HL-60 (cell line): ENCODE measurements around the gene DNAAF5.

Experiments
- DNase-seq, 2 experiments: peaks; one replicate each; pipeline ENCODE4 v3.0.0-alpha.2; 2010 to 2020; ENCODE audit warnings: low read depth in 1 of 2, low spot score in 1 of 2
- H3K27ac ChIP-seq: fragments of 250-450 bp; sonication (Bioruptor Pico); replicated peaks from 2 replicates; pipeline ENCODE4 v1.5.1; 2020; ENCODE audit warnings: mild to moderate bottlenecking, moderate library complexity
- H3K27me3 ChIP-seq: fragments of 250-450 bp; sonication (Bioruptor Pico); 2 replicates; pipeline ENCODE4 v1.5.1; 2021; ENCODE audit warnings: mild to moderate bottlenecking, moderate library complexity; ENCODE audit not compliant: insufficient read depth, poor library complexity, severe bottlenecking
- H3K4me3 ChIP-seq: replicated peaks from 2 replicates; pipeline ENCODE4 v1.5.1; 2011; ENCODE audit warnings: mild to moderate bottlenecking, control low read depth, low read length; ENCODE audit not compliant: insufficient read depth
- CTCF ChIP-seq: IDR thresholded peaks from one replicate; pipeline ENCODE4 v1.5.1; 2011; ENCODE audit warnings: low read length, control low read depth, inconsistent platforms; ENCODE audit not compliant: insufficient read depth
- GABPA ChIP-seq: IDR thresholded peaks from 2 replicates; pipeline ENCODE4 v1.6.1; 2012; ENCODE audit warnings: low read depth
- POLR2AphosphoS5 ChIP-seq: IDR thresholded peaks from 2 replicates; pipeline ENCODE4 v1.6.1; 2012; ENCODE audit warnings: low read depth
- REST ChIP-seq: IDR thresholded peaks from 2 replicates; pipeline ENCODE4 v1.6.1; 2012; ENCODE audit warnings: low read depth; ENCODE audit not compliant: insufficient replicate concordance
- SPI1 ChIP-seq: IDR thresholded peaks from 2 replicates; pipeline ENCODE4 v1.6.1; 2012; ENCODE audit warnings: low read depth, mild to moderate bottlenecking, borderline replicate concordance

Gene DNAAF5

GRCh38 chr7:681551-682307 lies 44.8 kb upstream of the DNAAF5 start:
- Histone ChIP-seq H3K27ac (no peak overlapping the region), H3K4me3 (no peak overlapping the region), H3K27me3 (no peaks in the 10 kb centered on the region)
- no peak for DNase-seq
- no peak for TF ChIP-seq GABPA
- TF ChIP-seq POLR2AphosphoS5, result no peak
- TF ChIP-seq CTCF, result no peak
- TF ChIP-seq SPI1, result no peak
- no peak for TF ChIP-seq REST

GRCh38 chr7:682810-683209 lies 43.7 kb upstream of the DNAAF5 start:
- Histone ChIP-seq H3K27ac (no peak overlapping the region), H3K4me3 (no peak overlapping the region), H3K27me3 (no peaks in the 10 kb centered on the region)
- no peak for DNase-seq
- no peak for TF ChIP-seq CTCF
- no peak for TF ChIP-seq SPI1
- TF ChIP-seq GABPA, result no peak
- TF ChIP-seq POLR2AphosphoS5, result no peak
- TF ChIP-seq REST, result no peak

DNA sequence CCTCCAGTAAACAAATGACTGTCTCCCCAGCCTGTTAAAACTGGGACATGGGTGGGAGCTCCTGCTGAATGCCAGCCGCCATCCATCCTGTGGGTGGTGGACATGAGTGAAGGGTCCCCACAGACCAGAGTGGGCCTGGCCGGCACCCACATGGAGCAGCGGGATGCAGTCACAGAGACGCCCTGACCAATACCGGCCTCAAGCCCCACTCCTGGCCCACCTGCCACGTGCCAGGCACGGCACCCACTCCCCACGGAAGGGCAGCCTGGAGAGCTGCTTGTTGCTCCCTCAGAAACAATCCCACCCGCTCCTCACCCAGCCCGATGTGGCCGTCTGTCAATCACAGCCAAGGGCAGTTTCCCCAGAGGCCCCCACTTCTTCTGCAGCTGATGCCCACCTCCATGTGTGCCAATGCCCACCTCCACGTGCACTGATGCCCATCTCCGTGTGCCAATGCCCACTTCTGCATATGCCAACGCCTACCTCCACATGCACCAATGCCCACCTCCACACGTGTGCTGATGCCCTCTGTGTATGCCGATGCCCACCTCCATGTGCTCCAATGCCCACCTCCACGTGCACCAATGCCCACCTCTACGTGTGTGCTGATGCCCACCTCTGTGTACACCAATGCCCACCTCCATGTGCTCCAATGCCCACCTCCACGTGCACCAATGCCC lies 42.8 kb upstream of the DNAAF5 start:
- TF ChIP-seq REST (no peak), SPI1 (no peak), CTCF (no peak), GABPA (no peak), POLR2AphosphoS5 (no peak)
- no peaks in the 10 kb centered on the region for H3K27me3 ChIP-seq
- DNase-seq, result no peak
- no peak overlapping the region for H3K27ac ChIP-seq
- H3K4me3 ChIP-seq, result no peak overlapping the region
